Peyer's patch (tissue), 4 donors: Measurements from ENCODE around the gene ELMO1.

Experiments
- POLR2A ChIP-seq, 2 donors: fragments of 450-650 bp; IDR thresholded peaks; one replicate each; pipeline ENCODE4 v1.5.1; 2017; ENCODE audit warnings: antibody characterized with exemption in 2 of 2, mild to moderate bottlenecking in 2 of 2, moderate library complexity in 2 of 2
- TF ChIP-seq, protein P1 (sequence below), 6 experiments: fragments of 450-650 bp in 4 of 6; fragments of 200-600 bp in 2 of 6; sonication (generic) in 1 of 6; IDR thresholded peaks; one replicate each; pipeline ENCODE4 v1.5.1; 2017 to 2019; ENCODE audit warnings: antibody characterized with exemption in 6 of 6, mild to moderate bottlenecking in 3 of 6, moderate library complexity in 1 of 6

DNA sequence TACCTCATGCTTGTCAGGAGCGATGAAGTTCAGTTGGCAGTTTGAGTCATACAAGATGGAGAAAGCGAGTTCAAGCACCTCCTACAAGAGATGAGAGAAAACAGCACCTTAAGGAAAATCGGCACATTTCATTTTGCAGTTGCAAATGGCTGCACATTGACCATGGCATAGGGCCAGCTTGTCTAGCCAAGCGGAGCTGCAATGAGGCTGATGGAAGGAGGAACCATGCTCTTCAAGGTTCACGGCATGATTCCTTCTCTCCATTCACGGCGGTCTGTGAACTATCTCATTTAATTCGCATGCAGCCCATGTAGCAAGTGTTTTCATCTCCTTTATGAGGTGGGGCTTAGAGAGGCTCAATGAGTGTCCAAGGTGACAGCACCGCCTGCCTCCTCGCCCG lies 587.0 kb downstream of the ELMO1 start:
- TF ChIP-seq, protein P1, sequence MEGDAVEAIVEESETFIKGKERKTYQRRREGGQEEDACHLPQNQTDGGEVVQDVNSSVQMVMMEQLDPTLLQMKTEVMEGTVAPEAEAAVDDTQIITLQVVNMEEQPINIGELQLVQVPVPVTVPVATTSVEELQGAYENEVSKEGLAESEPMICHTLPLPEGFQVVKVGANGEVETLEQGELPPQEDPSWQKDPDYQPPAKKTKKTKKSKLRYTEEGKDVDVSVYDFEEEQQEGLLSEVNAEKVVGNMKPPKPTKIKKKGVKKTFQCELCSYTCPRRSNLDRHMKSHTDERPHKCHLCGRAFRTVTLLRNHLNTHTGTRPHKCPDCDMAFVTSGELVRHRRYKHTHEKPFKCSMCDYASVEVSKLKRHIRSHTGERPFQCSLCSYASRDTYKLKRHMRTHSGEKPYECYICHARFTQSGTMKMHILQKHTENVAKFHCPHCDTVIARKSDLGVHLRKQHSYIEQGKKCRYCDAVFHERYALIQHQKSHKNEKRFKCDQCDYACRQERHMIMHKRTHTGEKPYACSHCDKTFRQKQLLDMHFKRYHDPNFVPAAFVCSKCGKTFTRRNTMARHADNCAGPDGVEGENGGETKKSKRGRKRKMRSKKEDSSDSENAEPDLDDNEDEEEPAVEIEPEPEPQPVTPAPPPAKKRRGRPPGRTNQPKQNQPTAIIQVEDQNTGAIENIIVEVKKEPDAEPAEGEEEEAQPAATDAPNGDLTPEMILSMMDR (IDR thresholded peaks at IDR 0.05) = no peak
- no peak for TF ChIP-seq POLR2A (IDR thresholded peaks at IDR 0.05)
